Measurements from ENCODE around the gene ARHGEF33.

ARHGEF33 gene

DNA sequence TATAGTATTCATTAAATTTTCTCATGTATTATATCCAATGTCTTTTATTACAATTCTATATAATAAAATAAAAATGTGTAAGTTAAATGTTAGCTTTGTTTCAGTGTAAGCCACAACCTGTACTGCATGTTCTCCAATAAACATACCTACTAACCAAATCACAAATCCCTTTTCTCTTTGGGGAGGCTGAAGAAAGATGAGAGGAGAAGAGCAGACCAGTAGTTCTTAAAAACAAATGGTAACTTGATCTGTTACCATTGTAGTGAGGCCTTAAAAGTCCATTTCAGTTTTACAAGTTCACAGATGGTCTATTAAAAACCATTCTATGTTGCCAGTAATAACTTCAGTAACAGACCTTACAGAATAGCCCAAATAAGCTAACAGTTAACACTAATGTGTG lies 130.7 kb downstream of the ARHGEF33 start:
- no peak for DNase-seq

DNA sequence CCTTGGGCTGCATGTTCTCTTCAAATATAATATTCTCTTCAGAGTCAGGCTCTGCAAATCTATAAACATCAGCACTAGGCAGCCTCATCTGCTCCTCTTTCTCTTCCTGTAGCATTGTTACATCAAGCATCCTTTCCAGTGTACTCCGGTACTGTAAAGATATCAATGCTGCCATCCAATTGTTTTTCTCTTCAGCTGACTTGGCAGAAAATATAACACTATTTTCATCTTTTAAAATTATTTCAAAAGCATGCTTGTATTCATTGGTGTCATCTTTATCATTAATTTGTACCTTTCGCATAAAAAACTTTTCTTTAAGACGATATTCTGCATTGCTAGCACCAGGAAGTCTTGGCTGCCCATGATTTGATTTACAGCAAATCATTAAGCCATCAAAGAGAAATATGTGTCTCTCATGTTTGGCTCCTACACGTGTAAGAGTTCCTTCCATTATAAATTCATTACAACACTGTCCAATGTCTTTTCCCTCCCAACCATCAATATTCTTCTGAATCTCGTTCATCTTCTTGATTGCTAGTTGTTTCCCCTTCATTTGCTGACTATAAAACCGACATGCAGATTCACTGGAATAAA lies 133.1 kb downstream of the ARHGEF33 start:
- no peak for DNase-seq

DNA sequence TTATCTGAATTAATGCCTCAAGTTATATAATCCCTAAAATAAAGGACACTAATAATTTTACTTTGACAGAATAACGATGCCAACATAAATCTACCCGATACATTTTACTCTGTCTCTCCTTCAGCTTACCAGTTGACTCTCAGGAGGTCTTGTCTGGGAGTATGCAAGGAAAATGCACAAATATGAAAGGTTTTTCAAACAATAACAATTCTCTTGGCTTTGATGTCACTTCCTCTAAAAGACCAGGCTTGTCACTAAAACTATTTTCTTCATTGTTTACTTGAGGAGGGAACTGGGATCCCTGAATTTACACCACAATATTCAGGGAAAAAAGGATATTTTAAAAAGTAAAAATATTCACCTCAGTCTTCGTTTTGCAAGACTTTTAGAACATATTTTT lies 134.0 kb downstream of the ARHGEF33 start:
- DNase-seq = no peak

DNA sequence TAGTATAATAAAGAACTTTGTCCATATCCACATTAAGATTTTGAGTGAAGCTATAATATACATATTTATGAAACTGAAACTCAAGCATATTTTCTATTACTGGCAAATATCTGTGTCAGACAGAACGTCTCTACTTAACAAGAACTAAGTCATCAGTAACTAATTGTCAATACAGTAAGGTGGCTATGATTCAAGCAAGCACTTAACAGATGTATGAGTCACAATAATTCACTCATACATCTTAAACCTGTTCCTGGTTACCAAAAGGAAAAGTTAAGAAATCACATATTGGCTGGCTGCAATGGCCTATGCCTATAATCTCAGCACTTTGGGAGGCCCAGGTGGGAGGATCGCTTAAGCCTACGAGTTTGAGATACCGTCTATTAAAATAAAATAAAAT lies 135.2 kb downstream of the ARHGEF33 start:
- DNase-seq = no peak

Measured in 8988T (cell line).